GM19455 (cell line): ENCODE results near the gene DEFB108B.
"Not testable (repeated sequence)": the region's sequence is repeated elsewhere in the genome, so short reads cannot be mapped to it uniquely, and the experiment has no call there.

Experiments
- ATAC-seq: cut with Tn5 transposase; IDR thresholded peaks from one replicate; pipeline ENCODE4 v1.9.1; 2021; ENCODE audit not compliant: unreplicated experiment

DEFB108B gene

GRCh38 chr11:71832811-71833210 is at the start of gene DEFB108B:
DEFB108B (plus strand) TSS chr11:71833200; CDS start chr11:71833200, 0 bp downstream.
- ATAC-seq: not testable (repeated sequence)

- ATAC-seq: peak; percentile 20
Observed at GRCh38 chr11:71786114-71786847, 46.7 kb upstream of the DEFB108B start.

GRCh38 chr11:71786848-71787097 is 46.2 kb upstream of the DEFB108B start:
- peak; percentile 97 for ATAC-seq

- ATAC-seq: peak; percentile 98
Observed at GRCh38 chr11:71787098-71787823, 45.7 kb upstream of the DEFB108B start.

- not testable (repeated sequence) for ATAC-seq
Observed at GRCh38 chr11:71787824-71788454, 45.1 kb upstream of the DEFB108B start.

GRCh38 chr11:71789444-71790196 is 43.4 kb upstream of the DEFB108B start:
- ATAC-seq: not testable (repeated sequence)

GRCh38 chr11:71791111-71791510 is 41.9 kb upstream of the DEFB108B start:
- not testable (repeated sequence) for ATAC-seq

GRCh38 chr11:71792621-71793235 is 40.3 kb upstream of the DEFB108B start:
- ATAC-seq: not testable (repeated sequence)

- not testable (repeated sequence) for ATAC-seq
Observed at GRCh38 chr11:71794386-71795040, 38.5 kb upstream of the DEFB108B start.

- ATAC-seq: not testable (repeated sequence)
Observed at GRCh38 chr11:71795236-71795635, 37.8 kb upstream of the DEFB108B start.

GRCh38 chr11:71796016-71796415 is 37.0 kb upstream of the DEFB108B start:
- ATAC-seq: not testable (repeated sequence)

- ATAC-seq: not testable (repeated sequence)
Observed at GRCh38 chr11:71796781-71797180, 36.2 kb upstream of the DEFB108B start.

- not testable (repeated sequence) for ATAC-seq
Observed at GRCh38 chr11:71799556-71800128, 33.4 kb upstream of the DEFB108B start.

GRCh38 chr11:71800335-71800953 is 32.6 kb upstream of the DEFB108B start:
- ATAC-seq: not testable (repeated sequence)

- ATAC-seq: not testable (repeated sequence)
Observed at GRCh38 chr11:71801026-71801425, 32.0 kb upstream of the DEFB108B start.

- ATAC-seq: not testable (repeated sequence)
Observed at GRCh38 chr11:71802874-71803273, 30.1 kb upstream of the DEFB108B start.

- ATAC-seq: not testable (repeated sequence)
Observed at GRCh38 chr11:71804158-71804947, 28.6 kb upstream of the DEFB108B start.

- ATAC-seq: not testable (repeated sequence)
Observed at GRCh38 chr11:71812529-71812928, 20.5 kb upstream of the DEFB108B start.
